Choroid plexus epithelial cell (primary cell): ENCODE measurements around the gene HAL.

Experiments
- DNase-seq: peaks from one replicate; pipeline ENCODE4 v3.0.0-alpha.2; 2010; ENCODE audit warnings: low read depth
- H3K4me3 ChIP-seq: 2 replicates; pipeline ENCODE4 v1.5.1; 2011; ENCODE audit warnings: low read depth, mild to moderate bottlenecking, control low read depth, low read length, moderate library complexity
- TF ChIP-seq, protein P1 (sequence below): conservative IDR thresholded peaks from 2 replicates; pipeline ENCODE4 v1.5.1; 2011; ENCODE audit warnings: low read depth, mild to moderate bottlenecking, control low read depth, inconsistent platforms, low read length, moderate library complexity

Gene HAL

DNA sequence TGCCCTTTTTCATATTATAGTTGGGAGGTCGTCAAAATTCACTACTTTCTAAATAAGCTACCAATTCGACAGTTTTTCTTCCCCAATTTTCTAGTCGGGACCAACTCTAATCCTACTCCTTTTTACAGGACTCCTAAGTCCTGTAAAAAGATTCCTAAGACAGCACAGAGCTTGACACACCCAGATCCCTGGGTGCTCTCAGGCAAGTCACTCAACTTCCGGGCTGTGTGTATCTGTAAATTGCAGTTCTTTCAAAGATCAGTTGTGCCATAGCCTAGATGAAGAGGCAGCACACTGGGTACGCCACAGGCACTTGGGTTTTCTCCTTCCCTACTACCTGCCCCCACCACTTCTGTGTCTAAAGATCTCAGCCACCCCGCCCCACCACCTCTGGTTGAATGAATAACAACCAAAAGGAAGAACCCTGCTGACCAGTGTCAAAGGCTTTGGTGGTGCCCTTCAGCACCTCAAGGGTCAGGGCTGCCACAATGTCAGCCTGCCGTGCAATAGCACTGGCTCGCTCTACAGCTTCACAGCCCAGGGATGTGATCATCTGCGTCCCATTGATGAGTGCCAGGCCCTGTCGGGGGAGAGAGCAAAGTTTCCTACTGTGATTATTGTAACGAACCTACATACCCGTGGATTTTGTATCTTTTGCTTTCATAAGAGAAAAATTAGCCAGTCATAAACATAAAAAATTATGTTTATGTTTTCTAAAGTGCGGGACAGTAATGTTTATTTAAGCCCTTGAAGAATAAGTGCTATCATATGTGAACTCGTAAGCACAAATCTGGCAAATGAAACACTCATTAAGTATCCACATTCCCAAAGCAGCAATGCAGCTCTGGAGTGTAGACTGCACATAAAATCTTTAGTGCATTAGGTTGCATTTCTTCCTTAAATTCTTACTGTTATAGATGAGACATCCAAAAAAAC lies 9.2 kb downstream of the HAL start:
- DNase-seq: no peak
- H3K4me3 ChIP-seq: no peak overlapping the region
- TF ChIP-seq, protein P1, sequence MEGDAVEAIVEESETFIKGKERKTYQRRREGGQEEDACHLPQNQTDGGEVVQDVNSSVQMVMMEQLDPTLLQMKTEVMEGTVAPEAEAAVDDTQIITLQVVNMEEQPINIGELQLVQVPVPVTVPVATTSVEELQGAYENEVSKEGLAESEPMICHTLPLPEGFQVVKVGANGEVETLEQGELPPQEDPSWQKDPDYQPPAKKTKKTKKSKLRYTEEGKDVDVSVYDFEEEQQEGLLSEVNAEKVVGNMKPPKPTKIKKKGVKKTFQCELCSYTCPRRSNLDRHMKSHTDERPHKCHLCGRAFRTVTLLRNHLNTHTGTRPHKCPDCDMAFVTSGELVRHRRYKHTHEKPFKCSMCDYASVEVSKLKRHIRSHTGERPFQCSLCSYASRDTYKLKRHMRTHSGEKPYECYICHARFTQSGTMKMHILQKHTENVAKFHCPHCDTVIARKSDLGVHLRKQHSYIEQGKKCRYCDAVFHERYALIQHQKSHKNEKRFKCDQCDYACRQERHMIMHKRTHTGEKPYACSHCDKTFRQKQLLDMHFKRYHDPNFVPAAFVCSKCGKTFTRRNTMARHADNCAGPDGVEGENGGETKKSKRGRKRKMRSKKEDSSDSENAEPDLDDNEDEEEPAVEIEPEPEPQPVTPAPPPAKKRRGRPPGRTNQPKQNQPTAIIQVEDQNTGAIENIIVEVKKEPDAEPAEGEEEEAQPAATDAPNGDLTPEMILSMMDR: no peak

DNA sequence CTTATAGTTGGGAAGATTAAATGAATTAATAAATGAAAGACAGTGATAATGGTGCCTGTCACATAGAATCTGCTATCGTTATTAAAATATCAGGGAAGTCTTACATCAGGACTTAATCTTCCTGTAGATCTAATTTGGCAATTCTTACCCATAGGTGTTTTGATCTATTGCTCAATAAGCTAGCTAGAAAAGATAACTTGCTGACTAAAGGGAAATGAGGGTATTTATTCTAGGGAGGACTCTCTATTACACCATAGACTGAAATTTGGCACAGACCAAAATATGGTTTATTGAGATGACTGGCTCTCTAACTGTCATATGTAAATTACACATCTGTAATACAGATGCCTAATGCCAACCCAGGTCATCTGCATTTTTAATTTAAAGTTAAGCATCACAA lies 11.5 kb downstream of the HAL start:
- TF ChIP-seq, protein P1: no peak
- no peak for DNase-seq
- no peak overlapping the region for H3K4me3 ChIP-seq

DNA sequence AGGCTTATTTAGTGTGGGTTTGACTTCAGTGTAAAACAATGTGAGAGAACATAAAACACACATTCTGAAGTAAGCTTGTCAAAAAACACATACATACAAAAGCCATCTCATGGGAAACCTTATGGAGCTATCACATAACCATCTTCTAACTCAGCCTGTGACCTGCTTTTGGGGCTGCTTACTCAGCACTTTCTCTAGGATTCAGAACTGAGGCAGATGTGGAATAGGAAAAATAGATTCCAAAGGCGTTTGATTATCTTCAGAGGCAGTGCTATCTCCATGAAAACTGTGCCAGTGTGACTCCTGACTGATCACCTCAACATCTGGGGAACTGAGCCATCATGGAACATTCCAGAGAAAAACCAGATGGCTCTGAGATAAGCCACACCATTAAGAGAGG lies 13.5 kb downstream of the HAL start:
- H3K4me3 ChIP-seq: no peak overlapping the region
- TF ChIP-seq, protein P1: no peak
- no peak for DNase-seq

DNA sequence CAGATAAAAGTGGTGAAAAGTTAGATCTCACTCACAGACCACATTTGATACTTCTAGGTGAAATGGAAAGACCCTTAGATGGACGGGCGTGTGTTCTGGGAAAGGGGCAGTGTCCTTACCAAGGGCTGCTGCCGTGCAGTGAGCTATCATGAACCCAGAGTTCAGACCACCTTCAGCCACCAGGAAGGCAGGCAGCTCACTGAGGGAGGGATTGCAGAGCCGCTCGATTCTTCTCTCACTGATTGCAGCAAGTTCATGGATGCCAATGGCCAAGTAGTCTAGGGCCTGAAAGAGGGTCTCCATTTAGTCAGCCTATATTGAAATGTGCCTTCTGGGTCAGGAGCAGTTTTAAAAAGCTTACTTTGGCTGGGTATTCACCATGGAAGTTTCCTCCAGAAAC lies 15.7 kb downstream of the HAL start:
- DNase-seq: no peak
- H3K4me3 ChIP-seq: no peak overlapping the region
- TF ChIP-seq, protein P1: no peak

DNA sequence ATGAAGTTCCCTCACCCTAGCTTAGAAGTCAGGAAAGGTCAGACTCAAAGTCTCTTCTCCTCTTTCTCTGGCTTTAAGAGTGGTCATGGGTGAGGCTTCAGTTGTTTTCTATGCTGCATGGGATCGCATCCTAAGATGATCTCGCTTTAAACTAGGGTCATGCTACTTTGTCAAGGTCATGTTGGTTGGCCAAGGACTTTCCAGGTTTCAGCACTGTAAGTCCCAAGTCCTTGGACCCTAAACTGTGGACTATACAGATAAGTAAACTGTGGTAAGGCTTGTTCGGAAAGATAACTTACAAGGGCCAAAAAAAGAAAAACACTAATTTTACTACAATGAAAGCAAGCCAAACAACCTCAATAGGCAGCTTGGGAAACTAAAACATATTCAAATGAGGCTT lies 17.4 kb downstream of the HAL start:
- TF ChIP-seq, protein P1: no peak
- DNase-seq: no peak

DNA sequence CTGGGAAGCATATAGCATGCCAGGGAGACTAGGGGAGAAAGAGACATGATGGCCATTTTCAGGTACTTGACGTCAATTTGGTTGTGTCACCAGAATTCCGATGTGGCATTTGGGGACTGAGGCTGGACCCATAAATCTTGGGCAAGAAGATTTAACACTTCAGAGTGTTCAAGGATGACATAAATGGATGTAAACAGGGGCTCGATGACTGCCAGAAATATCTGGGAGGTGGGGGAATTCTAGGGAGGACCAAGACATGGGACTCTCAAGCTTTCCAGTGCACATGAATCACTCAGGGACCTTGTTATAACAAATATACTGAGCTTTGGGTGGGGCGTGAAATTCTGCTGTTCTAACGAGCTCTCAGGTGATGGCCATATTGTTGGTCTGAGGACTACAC lies 17.8 kb downstream of the HAL start:
- TF ChIP-seq, protein P1: no peak
- DNase-seq: no peak
- H3K4me3 ChIP-seq: no peak overlapping the region

More for the DNA sequence above, 17.4 kb downstream of the HAL start:
- no peak overlapping the region for H3K4me3 ChIP-seq
